GM18909 (cell line): ENCODE results near the gene SETD5.
"Not testable (repeated sequence)": the region's sequence is repeated elsewhere in the genome, so short reads cannot be mapped to it uniquely, and the experiment has no call there.

Experiments used
- ATAC-seq: cut with Tn5 transposase; IDR thresholded peaks from one replicate; pipeline ENCODE4 v1.9.1; 2021; ENCODE audit warnings: mild to moderate bottlenecking; ENCODE audit not compliant: unreplicated experiment, poor library complexity

Gene SETD5

GRCh38 chr3:9448071-9448470 lies 50.7 kb downstream of the SETD5 start:
- no peak for ATAC-seq

GRCh38 chr3:9448643-9449042 lies 51.2 kb downstream of the SETD5 start:
- no peak for ATAC-seq

- ATAC-seq = no peak
These were observed 52.7 kb downstream of the SETD5 start for GRCh38 chr3:9450126-9450525.

- no peak for ATAC-seq
These were observed 53.6 kb downstream of the SETD5 start for GRCh38 chr3:9450991-9451390.

GRCh38 chr3:9452417-9452816 lies 55.0 kb downstream of the SETD5 start:
- ATAC-seq = no peak

- ATAC-seq = no peak
These were observed 58.2 kb downstream of the SETD5 start for GRCh38 chr3:9455596-9456131.

- no peak for ATAC-seq
These were observed 70.0 kb downstream of the SETD5 start for GRCh38 chr3:9467451-9467850.

GRCh38 chr3:9468460-9468859 lies 71.0 kb downstream of the SETD5 start:
- ATAC-seq = no peak

- ATAC-seq = no peak
These were observed 72.6 kb downstream of the SETD5 start for GRCh38 chr3:9469986-9470385.

- no peak for ATAC-seq
These were observed 76.2 kb downstream of the SETD5 start for GRCh38 chr3:9473496-9474065.

GRCh38 chr3:9474482-9474881 lies 77.1 kb downstream of the SETD5 start:
- ATAC-seq = no peak

GRCh38 chr3:9476935-9477334 lies 79.5 kb downstream of the SETD5 start:
- ATAC-seq = no peak

GRCh38 chr3:9480265-9480664 lies 82.8 kb downstream of the SETD5 start:
- no peak for ATAC-seq

- ATAC-seq = no peak
These were observed 87.8 kb downstream of the SETD5 start for GRCh38 chr3:9485248-9485647.

- no peak for ATAC-seq
These were observed 94.1 kb downstream of the SETD5 start for GRCh38 chr3:9491506-9491905.

- ATAC-seq = not testable (repeated sequence)
These were observed 96.6 kb downstream of the SETD5 start for GRCh38 chr3:9494036-9494435.

- ATAC-seq = no peak
These were observed 99.5 kb downstream of the SETD5 start for GRCh38 chr3:9496893-9497292.

- no peak for ATAC-seq
These were observed 100.6 kb downstream of the SETD5 start for GRCh38 chr3:9497821-9498565.

- ATAC-seq = no peak
These were observed 101.4 kb downstream of the SETD5 start for GRCh38 chr3:9498781-9499180.

- ATAC-seq = no peak
These were observed 102.2 kb downstream of the SETD5 start for GRCh38 chr3:9499455-9500107.
